ENCODE data around the gene DIAPH3. TPM values are rescaled to one million over a fixed set of nuclear protein-coding genes. Genes with fewer than 3 reads are reported as not detected.

Gene DIAPH3
- total and polyA plus RNA-seq, 2 of the 4 experiments (the other 2 are of a cell fraction), result 8.9 to 9.3 TPM

GRCh38 chr13:60182907-60183306 is 19.2 kb upstream of the DIAPH3 start:
- intact Hi-C loops (cut with micrococcal nuclease), result loop anchor here (10.0 kb wide), 2 partner anchors 132 to 1608 kb away; no protein-coding TSS in a partner anchor
- no peak for DNase-seq
- in situ Hi-C loops (cut with MboI; ENCODE audit: low sequenced_read_pairs), result no loop called here

More at GRCh38 chr13:60182907-60183306, 19.2 kb upstream of the DIAPH3 start:
- no peaks in the 10 kb centered on the region for H3K9me1 ChIP-seq (ENCODE audit: insufficient read depth, low read length)
- H2AK9ac ChIP-seq (replicated peaks; ENCODE audit: low read depth, low read length, poor library complexity), result no peak overlapping the region
- no peak overlapping the region for H2AK5ac ChIP-seq (ENCODE audit: low read depth, low read length)
- no peak overlapping the region for H2BK15ac ChIP-seq (ENCODE audit: low read depth, low read length)
- H3K36me3 ChIP-seq (ENCODE audit: control insufficient read depth, insufficient read depth, low read length), result no peaks in the 10 kb centered on the region
- no peak overlapping the region for H3K4ac ChIP-seq (ENCODE audit: low read depth, low read length)
- no peak overlapping the region for H3K4me3 ChIP-seq (ENCODE audit: insufficient read depth, low read depth, low read length)
- dilution Hi-C loops (cut with HindIII; ENCODE audit: low sequenced_read_pairs, unreplicated experiment), result no loop called here
- no peak overlapping the region for H4K8ac ChIP-seq (ENCODE audit: low read depth in 2 of 2, low read length in 2 of 2)
- no peak overlapping the region for H2BK120ac ChIP-seq (ENCODE audit: low read depth, low read length)
- TF ChIP-seq MAFK (IDR thresholded peaks at IDR 0.05; ENCODE audit: low read depth, low read length) (no peak), CEBPB (IDR thresholded peaks at IDR 0.05; ENCODE audit: low read depth, low read length) (no peak)
- H3K4me1 ChIP-seq (ENCODE audit: control insufficient read depth, insufficient read depth, low read length), result no peaks in the 10 kb centered on the region
- ChIA-PET POLR2A (ENCODE audit: unreplicated experiment) (no interaction called here), CTCF (no interaction called here)
- no peak overlapping the region for H2AFZ ChIP-seq (replicated peaks; ENCODE audit: low read length, poor library complexity)
- ATAC-seq (ENCODE audit: low read depth), result no peak
- H3K9ac ChIP-seq (ENCODE audit: low read depth, low read length), result no peak overlapping the region
- no peaks in the 10 kb centered on the region for H4K20me1 ChIP-seq (ENCODE audit: insufficient read depth, low read length)
- no peak overlapping the region for H3K14ac ChIP-seq (replicated peaks; ENCODE audit: low read depth, low read length)
- no peak overlapping the region for H3K56ac ChIP-seq (ENCODE audit: extremely low read depth, insufficient read depth, low read length)
- no peak overlapping the region for H3K4me2 ChIP-seq (ENCODE audit: low read depth, low read length)
- no peak overlapping the region for H4K91ac ChIP-seq (ENCODE audit: insufficient read depth, low read depth, low read length)
- BruUV-seq (replicated peaks), result no TSS peak
- no peak overlapping the region for H3K23ac ChIP-seq (ENCODE audit: low read depth, low read length)
- no peak overlapping the region for H2BK20ac ChIP-seq (ENCODE audit: low read depth, low read length)
- H3K79me1 ChIP-seq (ENCODE audit: low read depth in 1 of 2, low read length in 2 of 2), result no peaks in the 10 kb centered on the region
- no peaks in the 10 kb centered on the region for H3K9me3 ChIP-seq (ENCODE audit: control insufficient read depth, insufficient read depth, low read length)
- no peak overlapping the region for H3K27ac ChIP-seq (ENCODE audit: insufficient read depth, low read length)
- H4K5ac ChIP-seq (ENCODE audit: low read depth, low read length), result no peak overlapping the region
- H3K27me3 ChIP-seq (ENCODE audit: control insufficient read depth, insufficient read depth, low read length), result peaks cover 2% of the 10 kb centered on the region
- H3K18ac ChIP-seq (ENCODE audit: low read depth, low read length), result no peak overlapping the region
- WGBS, 2 experiments (ENCODE audit: extremely low coverage in 2 of 2, insufficient read length in 1 of 2), result no CpG with 5 or more reads among the region's 1 CpG
- no peak overlapping the region for H2BK5ac ChIP-seq (ENCODE audit: low read depth, low read length, poor library complexity, severe bottlenecking)
